ENCODE measurements around the gene ZNF174.

ZNF174 gene

DNA sequence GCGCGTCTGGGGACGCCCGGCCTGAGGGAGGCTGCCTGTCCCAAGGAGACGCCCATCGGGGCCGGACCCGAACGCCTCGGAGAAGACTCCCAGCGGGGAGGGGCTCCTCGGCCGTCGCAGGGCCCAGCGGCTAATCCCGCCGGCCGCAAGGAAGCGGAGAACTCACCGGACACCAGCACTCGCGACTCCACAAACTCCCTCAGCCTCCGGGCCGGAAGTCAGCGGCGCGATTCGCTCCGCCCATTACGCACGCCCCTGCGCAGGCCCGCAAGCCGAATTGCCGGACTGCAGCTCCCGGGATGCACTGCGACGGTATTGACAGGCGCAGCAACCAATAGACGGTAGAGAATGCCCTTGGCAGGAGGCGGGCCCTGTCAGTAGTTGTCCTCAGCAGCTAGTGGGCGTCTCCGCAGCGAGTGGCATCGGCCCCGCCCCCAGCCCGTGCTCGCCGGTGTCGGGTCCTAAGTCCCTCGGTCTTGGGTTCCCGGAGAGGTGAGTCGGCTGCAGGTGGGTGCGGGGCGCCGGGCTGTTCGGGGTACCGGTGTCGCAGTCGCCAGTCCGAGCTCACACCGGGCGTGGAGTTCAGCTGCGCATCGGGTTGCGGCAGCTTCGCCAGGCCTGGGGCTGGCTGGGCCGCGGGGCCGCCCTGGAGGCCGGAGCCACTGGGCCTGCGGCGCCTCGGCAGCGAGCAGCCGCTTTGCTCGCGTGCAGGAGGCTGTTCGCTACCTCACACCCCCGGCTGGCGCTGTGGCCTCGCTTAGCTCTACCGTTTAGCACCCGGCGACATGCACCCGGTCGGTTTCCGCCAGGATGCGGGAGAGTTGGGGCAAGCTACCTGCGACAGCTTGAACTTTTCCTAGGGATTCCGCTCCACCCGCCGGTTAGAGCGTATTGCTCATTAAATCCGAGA is at the start of gene ZNF174, which contains the start of gene ZSCAN32:
TSS of gene ZNF174 (plus strand) at position 437 of the 910 bp plus-strand sequence. CDS start 790 bp downstream, outside the sequence.
TSS of gene ZSCAN32 (minus strand) at position 226 of the 910 bp plus-strand sequence. CDS start 3,447 bp downstream, outside the sequence.
- Histone ChIP-seq H3K4me3 (ENCODE audit: low read depth, low read length) (peak within 1 kb of the TSS; percentile 99), H3K4me1 (ENCODE audit: control insufficient read depth, insufficient read depth, low read length, unreplicated experiment) (peaks cover 2% of the 10 kb centered on the region), H3K36me3 (ENCODE audit: insufficient read depth, low read length) (peaks cover 60% of the 10 kb centered on the region), H2AFZ (ENCODE audit: low read length, unreplicated experiment) (peak within 1 kb of the TSS; percentile 98), H3K27me3 (ENCODE audit: insufficient read depth, low read length) (no peaks in the 10 kb centered on the region), H3K79me2 (ENCODE audit: control insufficient read depth, insufficient read depth, low read length, unreplicated experiment) (peaks cover 29% of the 10 kb centered on the region), H3K27ac (ENCODE audit: low read depth, low read length) (peak within 1 kb of the TSS; percentile 41)

DNA sequence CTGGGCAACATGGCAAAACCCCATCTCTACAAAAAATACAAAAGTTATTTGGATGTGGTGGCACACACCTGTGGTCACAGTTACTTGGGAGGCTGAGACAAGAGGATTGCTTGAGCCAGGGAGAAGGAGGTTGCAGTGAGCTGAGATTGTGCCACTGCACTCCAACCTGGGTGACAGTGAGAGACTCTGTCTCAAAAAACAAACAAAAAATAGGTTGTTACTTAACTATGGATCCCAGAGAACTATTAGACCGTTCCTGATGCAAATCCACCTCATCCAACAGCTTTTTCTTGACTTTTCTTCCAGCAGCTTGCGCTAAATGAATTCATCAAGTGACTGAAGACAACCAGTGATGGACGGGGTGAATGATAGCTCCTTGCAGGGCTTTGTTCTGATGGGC is 45.4 kb upstream of the ZNF174 start, which contains the start of gene OR2C1:
TSS of gene OR2C1 (plus strand) at position 301 of the 400 bp plus-strand sequence. CDS start at position 353, 52 bp downstream.
- Histone ChIP-seq H2AFZ (ENCODE audit: low read length, unreplicated experiment) (no peak within 1 kb of the TSS), H3K27me3 (ENCODE audit: insufficient read depth, low read length) (peaks cover 51% of the 10 kb centered on the region), H3K27ac (ENCODE audit: low read depth, low read length) (no peak within 1 kb of the TSS), H3K79me2 (ENCODE audit: control insufficient read depth, insufficient read depth, low read length, unreplicated experiment) (no peaks in the 10 kb centered on the region), H3K36me3 (ENCODE audit: insufficient read depth, low read length) (no peaks in the 10 kb centered on the region), H3K4me3 (ENCODE audit: low read depth, low read length) (no peak within 1 kb of the TSS), H3K4me1 (ENCODE audit: control insufficient read depth, insufficient read depth, low read length, unreplicated experiment) (no peaks in the 10 kb centered on the region)

DNA sequence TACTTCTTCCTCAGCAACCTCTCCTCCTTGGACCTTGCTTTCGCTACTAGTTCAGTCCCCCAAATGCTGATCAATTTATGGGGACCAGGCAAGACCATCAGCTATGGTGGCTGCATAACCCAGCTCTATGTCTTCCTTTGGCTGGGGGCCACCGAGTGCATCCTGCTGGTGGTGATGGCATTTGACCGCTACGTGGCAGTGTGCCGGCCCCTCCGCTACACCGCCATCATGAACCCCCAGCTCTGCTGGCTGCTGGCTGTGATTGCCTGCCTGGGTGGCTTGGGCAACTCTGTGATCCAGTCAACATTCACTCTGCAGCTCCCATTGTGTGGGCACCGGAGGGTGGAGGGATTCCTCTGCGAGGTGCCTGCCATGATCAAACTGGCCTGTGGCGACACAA is 44.9 kb upstream of the ZNF174 start:
- no peak overlapping the region for H3K27ac ChIP-seq (ENCODE audit: low read depth, low read length)
- no peaks in the 10 kb centered on the region for H3K4me1 ChIP-seq (ENCODE audit: control insufficient read depth, insufficient read depth, low read length, unreplicated experiment)
- H3K27me3 ChIP-seq (ENCODE audit: insufficient read depth, low read length): peaks cover 56% of the 10 kb centered on the region
- H3K36me3 ChIP-seq (ENCODE audit: insufficient read depth, low read length): no peaks in the 10 kb centered on the region
- no peaks in the 10 kb centered on the region for H3K79me2 ChIP-seq (ENCODE audit: control insufficient read depth, insufficient read depth, low read length, unreplicated experiment)
- no peak overlapping the region for H3K4me3 ChIP-seq (ENCODE audit: low read depth, low read length)
- H2AFZ ChIP-seq (ENCODE audit: low read length, unreplicated experiment): no peak overlapping the region

DNA sequence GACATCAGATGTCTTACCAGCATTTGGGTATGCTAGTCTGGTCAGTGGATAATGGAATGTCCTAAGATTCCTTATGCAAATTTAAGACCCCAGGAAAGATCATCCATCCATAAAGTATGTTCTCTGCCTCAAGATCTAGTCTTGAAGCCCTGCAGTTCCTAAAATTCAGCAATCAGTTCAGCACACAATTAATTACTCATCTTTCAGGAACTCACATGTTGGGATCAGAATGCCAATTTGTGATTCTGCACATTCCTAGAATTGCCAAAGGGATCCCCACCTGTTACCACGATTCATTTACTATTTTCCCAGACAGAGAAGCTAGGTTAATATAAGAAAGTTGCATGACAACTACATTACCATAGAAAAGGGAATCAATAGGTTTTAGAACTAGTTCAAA is 42.1 kb upstream of the ZNF174 start:
- no peaks in the 10 kb centered on the region for H3K79me2 ChIP-seq (ENCODE audit: control insufficient read depth, insufficient read depth, low read length, unreplicated experiment)
- peaks cover 58% of the 10 kb centered on the region for H3K27me3 ChIP-seq (ENCODE audit: insufficient read depth, low read length)
- H3K27ac ChIP-seq (ENCODE audit: low read depth, low read length): no peak overlapping the region
- no peaks in the 10 kb centered on the region for H3K4me1 ChIP-seq (ENCODE audit: control insufficient read depth, insufficient read depth, low read length, unreplicated experiment)
- no peak overlapping the region for H3K4me3 ChIP-seq (ENCODE audit: low read depth, low read length)
- H2AFZ ChIP-seq (ENCODE audit: low read length, unreplicated experiment): no peak overlapping the region
- H3K36me3 ChIP-seq (ENCODE audit: insufficient read depth, low read length): peaks cover under 1% of the 10 kb centered on the region; the same call in 1 of the 2 replicates

DNA sequence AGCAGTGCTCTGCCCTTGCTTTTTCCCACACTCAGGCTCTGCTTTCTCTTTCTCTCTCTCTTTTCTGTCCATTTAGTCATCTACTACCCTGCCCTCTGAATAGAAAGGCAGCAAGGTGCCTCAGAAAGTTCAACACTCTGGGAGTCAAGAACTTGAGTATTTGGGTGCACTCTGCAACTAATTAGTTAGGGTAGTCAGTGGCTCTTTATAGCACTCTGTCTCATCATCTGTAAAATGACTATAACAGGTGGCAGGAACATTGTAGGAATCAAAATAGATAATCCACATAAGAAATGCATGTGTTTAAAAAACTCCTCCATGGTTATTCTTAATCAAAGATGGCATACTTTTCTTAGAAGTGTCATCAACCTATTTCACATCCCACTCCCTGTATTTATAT is 38.1 kb upstream of the ZNF174 start:
- Histone ChIP-seq H3K36me3 (ENCODE audit: insufficient read depth, low read length) (peaks cover 4% of the 10 kb centered on the region; the same call in 1 of the 2 replicates), H3K4me1 (ENCODE audit: control insufficient read depth, insufficient read depth, low read length, unreplicated experiment) (no peaks in the 10 kb centered on the region), H3K79me2 (ENCODE audit: control insufficient read depth, insufficient read depth, low read length, unreplicated experiment) (peaks cover 4% of the 10 kb centered on the region), H2AFZ (ENCODE audit: low read length, unreplicated experiment) (no peak overlapping the region), H3K27ac (ENCODE audit: low read depth, low read length) (no peak overlapping the region), H3K27me3 (ENCODE audit: insufficient read depth, low read length) (peaks cover 32% of the 10 kb centered on the region), H3K4me3 (ENCODE audit: low read depth, low read length) (no peak overlapping the region)

DNA sequence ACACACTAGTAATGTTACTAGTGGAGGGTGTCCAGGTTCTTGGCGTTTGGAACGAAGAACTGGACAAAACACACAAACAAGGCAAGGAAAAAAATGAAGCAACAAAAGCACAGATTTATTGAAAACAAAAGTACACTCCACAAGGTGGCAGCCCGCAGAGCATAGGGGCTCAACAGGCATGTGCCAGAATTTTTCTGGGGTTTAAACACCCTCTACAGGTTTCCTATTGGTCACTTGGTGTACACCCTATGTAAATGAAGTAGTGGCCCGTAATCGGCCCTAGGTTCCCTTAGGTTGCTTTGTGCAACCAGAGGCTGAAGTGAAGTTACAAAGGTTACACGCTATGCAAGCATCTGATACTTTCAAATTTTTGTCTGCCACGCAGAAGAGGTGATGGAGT is 37.2 kb upstream of the ZNF174 start:
- Histone ChIP-seq H3K4me1 (ENCODE audit: control insufficient read depth, insufficient read depth, low read length, unreplicated experiment) (no peaks in the 10 kb centered on the region), H3K27me3 (ENCODE audit: insufficient read depth, low read length) (peaks cover 32% of the 10 kb centered on the region), H3K27ac (ENCODE audit: low read depth, low read length) (no peak overlapping the region), H3K36me3 (ENCODE audit: insufficient read depth, low read length) (peaks cover 4% of the 10 kb centered on the region; the same call in 1 of the 2 replicates), H2AFZ (ENCODE audit: low read length, unreplicated experiment) (no peak overlapping the region), H3K79me2 (ENCODE audit: control insufficient read depth, insufficient read depth, low read length, unreplicated experiment) (peaks cover 4% of the 10 kb centered on the region), H3K4me3 (ENCODE audit: low read depth, low read length) (no peak overlapping the region)

DNA sequence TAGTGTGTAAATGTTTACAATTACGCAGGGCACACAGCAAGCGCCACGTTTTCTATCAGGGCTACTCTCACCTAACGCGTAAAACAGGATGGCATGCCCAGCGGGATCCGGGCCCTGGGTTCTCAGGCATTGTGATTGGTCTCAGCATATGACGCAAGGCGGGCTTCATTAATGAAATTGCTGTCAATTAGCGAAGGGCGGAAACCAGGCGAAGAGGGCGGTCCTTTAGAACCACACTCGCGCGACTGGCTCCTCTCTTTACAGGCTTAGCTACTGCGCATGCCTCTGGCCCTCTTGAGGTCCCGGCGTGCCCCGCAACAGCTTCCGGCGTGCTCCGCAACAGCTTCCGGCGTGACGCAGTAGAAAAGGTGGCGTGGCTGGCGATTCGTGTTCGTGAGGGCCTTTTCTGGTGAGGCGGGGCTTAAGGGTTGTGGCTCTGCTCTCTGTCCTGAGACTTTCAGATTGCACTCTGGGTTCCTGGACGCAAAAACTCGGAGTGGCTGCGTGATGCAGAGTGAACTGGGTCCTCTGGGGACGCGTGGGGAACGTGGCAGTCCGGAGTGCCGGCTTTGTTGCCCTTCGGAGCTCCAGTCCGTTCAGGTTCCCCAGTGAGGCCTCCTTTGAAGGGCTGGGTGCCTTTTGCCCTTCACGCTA is 36.1 kb upstream of the ZNF174 start:
- Histone ChIP-seq H3K27ac (ENCODE audit: low read depth, low read length) (peak overlapping the region; percentile 91), H3K4me3 (ENCODE audit: low read depth, low read length) (peak overlapping the region; percentile 95), H3K4me1 (ENCODE audit: control insufficient read depth, insufficient read depth, low read length, unreplicated experiment) (no peaks in the 10 kb centered on the region), H2AFZ (ENCODE audit: low read length, unreplicated experiment) (peak overlapping the region; percentile 100), H3K36me3 (ENCODE audit: insufficient read depth, low read length) (peaks cover 4% of the 10 kb centered on the region; the same call in 1 of the 2 replicates), H3K79me2 (ENCODE audit: control insufficient read depth, insufficient read depth, low read length, unreplicated experiment) (peaks cover 4% of the 10 kb centered on the region), H3K27me3 (ENCODE audit: insufficient read depth, low read length) (peaks cover 26% of the 10 kb centered on the region)

DNA sequence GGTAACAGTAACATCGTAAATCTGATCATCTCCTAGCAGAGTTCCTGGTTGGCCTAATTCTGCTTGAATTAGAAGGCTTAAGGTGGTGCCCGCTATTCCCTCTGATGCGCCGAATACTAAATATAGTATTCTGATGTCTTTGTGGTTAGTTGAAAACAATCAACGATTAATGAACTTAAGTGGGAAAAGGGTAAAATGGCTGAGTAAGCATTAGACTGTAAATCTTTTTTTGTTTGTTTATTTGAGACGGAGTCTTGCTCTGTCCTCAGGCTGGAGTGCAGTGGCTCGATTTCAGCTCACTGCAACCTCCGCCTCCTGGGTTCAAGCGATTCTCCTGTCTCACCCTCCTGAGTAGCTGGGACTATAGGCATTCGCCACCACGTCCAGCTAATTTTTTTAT is 31.9 kb upstream of the ZNF174 start:
- no peaks in the 10 kb centered on the region for H3K4me1 ChIP-seq (ENCODE audit: control insufficient read depth, insufficient read depth, low read length, unreplicated experiment)
- H3K36me3 ChIP-seq (ENCODE audit: insufficient read depth, low read length): peaks cover under 1% of the 10 kb centered on the region; the same call in 1 of the 2 replicates
- no peak overlapping the region for H3K27ac ChIP-seq (ENCODE audit: low read depth, low read length)
- H3K79me2 ChIP-seq (ENCODE audit: control insufficient read depth, insufficient read depth, low read length, unreplicated experiment): peaks cover 4% of the 10 kb centered on the region
- H2AFZ ChIP-seq (ENCODE audit: low read length, unreplicated experiment): no peak overlapping the region
- H3K27me3 ChIP-seq (ENCODE audit: insufficient read depth, low read length): no peaks in the 10 kb centered on the region
- no peak overlapping the region for H3K4me3 ChIP-seq (ENCODE audit: low read depth, low read length)

DNA sequence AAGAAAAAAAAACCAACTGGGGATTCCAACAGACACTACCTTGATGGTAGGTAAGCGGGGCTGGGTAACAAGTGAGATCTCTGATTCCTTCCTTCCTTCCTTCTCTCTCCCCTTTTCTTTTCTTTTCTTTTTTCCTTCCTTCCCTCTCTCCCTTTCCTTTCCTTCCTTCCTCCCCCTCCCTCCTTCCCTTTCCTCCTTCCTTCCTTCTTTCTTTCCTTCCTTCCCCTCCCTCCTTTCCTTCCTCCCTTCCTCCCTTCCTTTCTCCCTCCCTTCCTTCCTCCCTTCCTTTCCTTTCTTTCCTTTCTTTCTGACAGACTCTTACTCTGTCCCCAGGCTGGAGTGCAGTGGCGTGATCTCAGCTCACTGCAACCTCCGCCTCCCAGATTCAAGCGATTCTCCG is 25.3 kb upstream of the ZNF174 start:
- no peaks in the 10 kb centered on the region for H3K79me2 ChIP-seq (ENCODE audit: control insufficient read depth, insufficient read depth, low read length, unreplicated experiment)
- H2AFZ ChIP-seq (ENCODE audit: low read length, unreplicated experiment): no peak overlapping the region
- no peaks in the 10 kb centered on the region for H3K27me3 ChIP-seq (ENCODE audit: insufficient read depth, low read length)
- no peak overlapping the region for H3K4me3 ChIP-seq (ENCODE audit: low read depth, low read length)
- H3K4me1 ChIP-seq (ENCODE audit: control insufficient read depth, insufficient read depth, low read length, unreplicated experiment): no peaks in the 10 kb centered on the region
- H3K27ac ChIP-seq (ENCODE audit: low read depth, low read length): no peak overlapping the region
- H3K36me3 ChIP-seq (ENCODE audit: insufficient read depth, low read length): peaks cover 26% of the 10 kb centered on the region

DNA sequence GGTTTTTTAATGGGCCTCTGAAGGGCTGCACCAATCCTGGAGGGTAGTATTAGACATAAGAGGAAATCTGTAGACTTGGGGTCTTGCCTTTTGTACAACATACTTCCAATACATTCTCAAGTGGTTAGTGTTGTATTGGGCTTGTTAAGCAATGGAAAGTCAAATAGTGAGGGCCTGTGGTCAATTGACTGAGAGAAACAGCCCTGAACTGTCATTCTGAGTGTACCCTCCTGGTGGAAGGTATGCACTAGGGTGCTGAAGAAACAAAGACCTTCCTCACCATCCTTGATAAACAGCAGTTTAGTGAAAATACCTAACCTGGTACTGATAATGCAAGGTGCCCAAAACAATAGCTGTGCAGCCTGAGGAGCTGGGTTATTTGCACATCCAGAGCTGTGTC is 23.1 kb upstream of the ZNF174 start:
- no peak overlapping the region for H3K27ac ChIP-seq (ENCODE audit: low read depth, low read length)
- H3K27me3 ChIP-seq (ENCODE audit: insufficient read depth, low read length): no peaks in the 10 kb centered on the region
- no peaks in the 10 kb centered on the region for H3K4me1 ChIP-seq (ENCODE audit: control insufficient read depth, insufficient read depth, low read length, unreplicated experiment)
- no peak overlapping the region for H2AFZ ChIP-seq (ENCODE audit: low read length, unreplicated experiment)
- peaks cover 48% of the 10 kb centered on the region for H3K36me3 ChIP-seq (ENCODE audit: insufficient read depth, low read length)
- H3K79me2 ChIP-seq (ENCODE audit: control insufficient read depth, insufficient read depth, low read length, unreplicated experiment): no peaks in the 10 kb centered on the region
- H3K4me3 ChIP-seq (ENCODE audit: low read depth, low read length): no peak overlapping the region
